LNCAP (cell line): ENCODE data around the gene DPH3.

Experiments
- TF ChIP-seq, protein P1 (sequence below): fragments of 450-650 bp; IDR thresholded peaks from 2 replicates; pipeline ENCODE4 v1.5.1; 2017; ENCODE audit warnings: mild to moderate bottlenecking

DPH3 gene

DNA sequence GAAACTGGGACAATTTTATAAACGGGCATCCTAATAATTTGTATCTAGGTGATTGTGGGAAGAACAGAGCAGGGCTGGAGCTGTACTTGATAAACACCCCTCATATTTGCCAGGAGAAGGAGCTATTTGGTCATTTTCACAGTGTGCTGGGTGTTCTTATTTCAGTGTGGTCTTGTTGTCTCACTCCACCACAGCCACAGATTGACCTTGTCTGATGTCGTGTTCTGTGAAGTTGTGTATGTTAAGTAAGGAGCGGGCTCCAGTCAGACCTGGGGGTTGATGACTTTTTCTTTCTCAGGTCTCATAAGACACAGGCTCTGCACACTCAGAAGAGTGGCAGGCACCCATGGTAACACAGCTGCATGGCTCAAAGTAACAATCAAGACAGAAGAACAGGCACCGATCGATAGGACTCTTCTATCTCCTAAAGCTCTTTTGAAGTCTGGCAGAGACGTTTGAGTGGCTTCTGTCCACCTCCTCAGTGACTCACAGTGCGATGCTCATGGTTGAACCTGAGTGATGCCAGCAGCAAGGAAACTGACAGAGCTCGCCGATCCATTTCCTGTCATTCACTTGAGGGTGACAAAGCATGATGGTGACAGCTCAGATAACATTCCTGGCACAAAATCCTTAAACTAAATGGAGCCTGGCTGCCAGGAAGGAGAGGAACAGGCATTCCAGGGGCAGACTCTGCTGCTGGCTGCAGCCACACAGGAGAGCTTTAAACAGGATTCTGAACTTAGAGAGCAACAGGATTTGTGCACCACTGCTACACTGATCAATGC lies 20.8 kb downstream of the DPH3 start:
- TF ChIP-seq, protein P1, sequence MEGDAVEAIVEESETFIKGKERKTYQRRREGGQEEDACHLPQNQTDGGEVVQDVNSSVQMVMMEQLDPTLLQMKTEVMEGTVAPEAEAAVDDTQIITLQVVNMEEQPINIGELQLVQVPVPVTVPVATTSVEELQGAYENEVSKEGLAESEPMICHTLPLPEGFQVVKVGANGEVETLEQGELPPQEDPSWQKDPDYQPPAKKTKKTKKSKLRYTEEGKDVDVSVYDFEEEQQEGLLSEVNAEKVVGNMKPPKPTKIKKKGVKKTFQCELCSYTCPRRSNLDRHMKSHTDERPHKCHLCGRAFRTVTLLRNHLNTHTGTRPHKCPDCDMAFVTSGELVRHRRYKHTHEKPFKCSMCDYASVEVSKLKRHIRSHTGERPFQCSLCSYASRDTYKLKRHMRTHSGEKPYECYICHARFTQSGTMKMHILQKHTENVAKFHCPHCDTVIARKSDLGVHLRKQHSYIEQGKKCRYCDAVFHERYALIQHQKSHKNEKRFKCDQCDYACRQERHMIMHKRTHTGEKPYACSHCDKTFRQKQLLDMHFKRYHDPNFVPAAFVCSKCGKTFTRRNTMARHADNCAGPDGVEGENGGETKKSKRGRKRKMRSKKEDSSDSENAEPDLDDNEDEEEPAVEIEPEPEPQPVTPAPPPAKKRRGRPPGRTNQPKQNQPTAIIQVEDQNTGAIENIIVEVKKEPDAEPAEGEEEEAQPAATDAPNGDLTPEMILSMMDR = no peak

DNA sequence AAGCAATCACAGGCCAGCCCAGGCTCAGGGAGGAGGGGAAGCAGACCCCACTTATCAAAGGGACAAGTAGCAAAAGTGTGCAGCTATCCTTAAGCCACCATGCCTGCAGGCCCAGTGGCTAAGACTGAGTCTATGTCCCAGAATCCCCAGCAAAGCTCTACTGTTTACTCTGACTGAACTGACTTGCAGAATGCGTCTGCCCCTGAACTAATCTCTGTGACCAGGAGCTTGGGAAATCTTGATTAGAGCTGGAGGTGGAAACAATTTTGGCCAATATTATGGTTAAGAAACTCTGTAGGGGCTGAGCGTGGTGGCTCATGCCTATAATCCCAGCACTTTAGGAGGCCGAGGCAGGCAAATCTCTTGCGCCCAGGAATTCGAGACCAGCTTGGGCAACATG lies 22.6 kb downstream of the DPH3 start:
- TF ChIP-seq, protein P1 = no peak

DNA sequence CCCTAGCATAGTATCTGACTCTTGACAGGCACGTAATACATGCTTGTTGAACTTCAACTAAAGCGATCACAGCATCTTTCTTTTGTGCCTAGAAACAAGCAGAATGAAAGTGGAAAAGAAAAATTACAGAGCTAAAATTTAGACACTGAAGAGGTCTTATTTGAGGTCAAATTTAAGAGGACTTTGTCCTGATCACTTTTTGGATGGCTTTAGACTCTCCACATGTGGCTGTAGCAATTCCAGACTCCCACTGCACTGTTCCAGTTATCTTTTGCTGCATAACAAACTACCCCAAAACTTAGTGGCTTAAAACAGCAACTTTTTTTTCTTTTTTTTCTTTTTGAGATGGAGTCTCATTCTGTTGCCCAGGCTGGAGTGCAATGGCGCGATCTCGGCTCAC lies 23.5 kb downstream of the DPH3 start:
- TF ChIP-seq, protein P1 = no peak

DNA sequence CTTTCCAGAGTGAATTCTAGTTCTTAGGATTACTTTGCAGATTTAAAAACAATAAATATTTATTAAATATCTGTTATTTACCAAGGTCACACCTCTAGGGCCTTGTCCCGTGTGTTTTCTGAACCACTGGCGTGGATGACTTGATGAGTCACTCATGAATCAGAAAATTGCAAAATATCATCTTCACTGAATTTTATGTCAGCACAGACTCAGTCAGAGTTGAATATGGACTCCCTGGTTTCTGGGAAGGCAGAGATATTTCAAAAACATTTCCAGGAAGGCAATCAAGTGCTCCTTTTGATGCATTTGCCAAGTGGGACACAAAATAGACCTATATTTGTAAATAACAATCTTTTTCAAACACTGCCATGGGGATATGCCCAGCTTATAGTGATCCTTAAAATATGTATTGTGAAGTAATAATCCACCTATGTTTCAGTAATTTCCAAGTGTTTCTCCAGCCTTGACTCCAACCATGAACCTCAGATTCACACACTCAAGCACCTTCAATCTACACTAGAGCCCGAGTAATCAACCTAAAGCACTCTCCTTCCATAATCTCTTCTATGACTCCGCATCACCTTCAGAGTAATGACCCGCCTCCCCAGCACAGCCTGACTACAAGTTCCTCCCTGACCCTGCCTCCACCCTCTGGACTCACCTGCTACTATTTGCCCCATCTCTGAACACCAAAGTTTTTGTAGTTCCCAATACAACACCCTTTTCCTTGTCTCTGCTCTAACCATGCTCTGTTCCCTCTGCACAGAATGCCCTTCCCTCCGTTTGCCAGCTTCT lies 24.3 kb downstream of the DPH3 start:
- TF ChIP-seq, protein P1 = no peak

DNA sequence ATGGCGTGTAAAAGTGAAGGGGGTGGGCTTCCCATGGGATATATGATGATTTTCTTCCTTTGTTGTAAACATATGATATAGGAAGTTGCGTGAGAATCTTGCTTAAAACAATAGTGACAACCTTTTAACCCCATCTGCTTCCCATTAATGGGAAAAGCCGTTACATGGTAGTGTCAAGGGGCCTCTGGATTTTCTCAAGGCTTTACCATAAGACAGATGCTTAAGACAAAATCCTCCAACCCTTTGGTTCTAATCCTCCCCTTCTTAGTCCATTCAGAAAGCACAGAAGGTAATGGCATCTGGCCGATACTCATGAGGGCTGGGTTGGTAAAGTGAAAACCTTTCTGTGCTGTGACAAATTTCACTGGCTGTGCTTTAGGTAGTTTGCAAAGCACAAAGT lies 25.0 kb downstream of the DPH3 start:
- TF ChIP-seq, protein P1 = no peak

DNA sequence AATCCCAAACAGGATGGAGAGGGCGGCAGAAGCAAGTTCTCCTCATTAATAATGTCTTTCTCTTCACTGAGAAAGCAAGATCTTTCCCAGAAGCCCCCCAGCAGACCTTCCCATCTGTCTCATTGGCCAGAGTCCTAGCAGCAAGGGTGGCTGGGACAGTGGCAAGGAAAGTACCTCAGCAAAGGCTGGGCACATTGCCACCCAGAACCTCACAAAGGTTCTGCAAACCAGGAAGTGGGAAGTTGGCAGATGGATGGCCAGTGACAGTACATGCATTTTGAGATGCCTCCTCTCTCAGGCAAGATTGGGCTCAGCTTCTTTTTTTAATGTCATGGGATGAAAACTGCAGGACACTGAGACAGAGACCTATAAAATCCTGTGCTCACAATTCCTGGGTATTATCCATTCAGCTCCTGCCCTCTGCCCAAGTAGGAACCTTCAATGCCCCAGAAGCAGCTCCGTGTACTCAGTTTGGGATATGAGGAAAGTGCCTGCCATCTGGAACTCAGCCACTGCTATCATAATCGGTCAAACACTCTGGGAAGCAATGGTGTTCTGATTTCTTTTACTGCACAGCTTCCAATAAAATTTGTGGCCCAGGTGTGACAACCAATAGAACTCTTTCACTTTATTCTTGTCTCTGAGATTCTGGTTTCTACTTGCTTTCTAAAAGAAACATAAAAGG lies 25.5 kb downstream of the DPH3 start:
- TF ChIP-seq, protein P1 = no peak

DNA sequence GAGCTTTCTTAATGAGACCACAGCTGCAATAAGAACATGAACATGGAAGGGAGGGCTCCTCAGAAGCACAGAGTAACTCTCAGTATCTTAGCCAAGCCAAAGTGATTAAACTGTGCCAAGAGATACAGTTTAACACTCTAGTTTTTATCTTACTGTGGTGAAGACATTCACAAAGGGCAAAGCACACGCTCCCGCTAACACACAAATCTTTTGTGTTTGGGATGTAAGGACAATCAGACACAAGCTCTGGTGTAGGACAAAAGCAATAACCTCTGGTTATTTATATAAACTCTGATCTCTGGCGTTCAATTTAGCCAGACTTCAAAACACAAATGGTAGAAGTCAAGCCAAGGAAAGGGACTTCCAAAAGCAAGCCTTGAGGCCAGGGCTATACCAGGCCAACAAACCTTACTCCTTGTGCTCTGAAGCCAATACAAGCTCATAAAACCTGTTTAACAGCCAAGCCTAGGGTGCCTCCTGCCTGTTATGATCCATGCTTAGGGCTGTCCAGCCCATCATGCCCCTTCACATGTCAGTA lies 27.8 kb downstream of the DPH3 start:
- TF ChIP-seq, protein P1 = no peak
